MM.1S (cell line): ENCODE data around the gene TP53I13.

Source experiments
- CTCF ChIP-seq: fragments of 300-600 bp; sonication (generic); IDR thresholded peaks from 2 replicates; pipeline ENCODE4 v1.5.1; 2016; ENCODE audit warnings: antibody characterized with exemption, low read length, mixed read lengths
- EZH2 ChIP-seq: fragments of 300-600 bp; sonication (generic); optimal IDR thresholded peaks from 2 replicates; pipeline ENCODE3; 2017; ENCODE audit warnings: low read depth, mild to moderate bottlenecking, antibody characterized with exemption, low read length, mixed read lengths

- TF ChIP-seq CTCF = no peak
- no peak for TF ChIP-seq EZH2
Observed at GRCh38 chr17:29562615-29563014, 5.9 kb upstream of the TP53I13 start.
